ENCODE results near the gene JMJD1C. TPM values are rescaled to one million over a fixed set of nuclear protein-coding genes. Genes with fewer than 3 reads are reported as not detected.

Gene JMJD1C
- polyA plus RNA-seq, 1 donor, result 64.9 TPM

GRCh38 chr10:63481815-63482421, 16.1 kb upstream of the JMJD1C start:
- DNase-seq, result no peak

GRCh38 chr10:63480237-63480636, 14.5 kb upstream of the JMJD1C start:
- no peak for DNase-seq

- no peak for DNase-seq
Observed at GRCh38 chr10:63478564-63478963, 12.8 kb upstream of the JMJD1C start.

- no peak for DNase-seq
Observed at GRCh38 chr10:63477927-63478326, 12.2 kb upstream of the JMJD1C start.

- no peak for DNase-seq
Observed at GRCh38 chr10:63474488-63474887, 8.7 kb upstream of the JMJD1C start.

GRCh38 chr10:63470928-63471327, 5.2 kb upstream of the JMJD1C start:
- DNase-seq, result no peak

- DNase-seq, result no peak
Observed at GRCh38 chr10:63468947-63469346, 3.2 kb upstream of the JMJD1C start.

GRCh38 chr10:63467841-63468240, 2.1 kb upstream of the JMJD1C start:
- no peak for DNase-seq

GRCh38 chr10:63466144-63466935, 563 bp upstream of the JMJD1C start:
- peak; percentile 71 for DNase-seq

GRCh38 chr10:63464402-63465292, 1.1 kb downstream of the JMJD1C start:
- no peak for DNase-seq

GRCh38 chr10:63462442-63462841, 3.3 kb downstream of the JMJD1C start:
- DNase-seq, result no peak

- DNase-seq, result no peak
Observed at GRCh38 chr10:63458177-63458576, 7.6 kb downstream of the JMJD1C start.

- no peak for DNase-seq
Observed at GRCh38 chr10:63457594-63457993, 8.2 kb downstream of the JMJD1C start.

- no peak for DNase-seq
Observed at GRCh38 chr10:63456437-63457210, 9.2 kb downstream of the JMJD1C start.

GRCh38 chr10:63455507-63455906, 10.3 kb downstream of the JMJD1C start:
- DNase-seq, result no peak

GRCh38 chr10:63454631-63455030, 11.1 kb downstream of the JMJD1C start:
- DNase-seq, result no peak

- DNase-seq, result no peak
Observed at GRCh38 chr10:63452524-63452923, 13.3 kb downstream of the JMJD1C start.

GRCh38 chr10:63446716-63447440, 18.9 kb downstream of the JMJD1C start:
- DNase-seq, result no peak

GRCh38 chr10:63441404-63441803, 24.4 kb downstream of the JMJD1C start:
- no peak for DNase-seq

GRCh38 chr10:63439607-63440006, 26.2 kb downstream of the JMJD1C start:
- DNase-seq, result no peak

All from hindlimb muscle (tissue), 1 donor.